NCI-H128 (cell line): ENCODE data around the gene MEX3D.
"Not testable (repeated sequence)": the region's sequence is repeated elsewhere in the genome, so short reads cannot be mapped to it uniquely, and the experiment has no call there.

Experiments
- DNase-seq: peaks from one replicate; lab custom pipeline; 2025; ENCODE audit not compliant: unreplicated experiment; lab: John Stamatoyannopoulos, UW

MEX3D gene

DNA sequence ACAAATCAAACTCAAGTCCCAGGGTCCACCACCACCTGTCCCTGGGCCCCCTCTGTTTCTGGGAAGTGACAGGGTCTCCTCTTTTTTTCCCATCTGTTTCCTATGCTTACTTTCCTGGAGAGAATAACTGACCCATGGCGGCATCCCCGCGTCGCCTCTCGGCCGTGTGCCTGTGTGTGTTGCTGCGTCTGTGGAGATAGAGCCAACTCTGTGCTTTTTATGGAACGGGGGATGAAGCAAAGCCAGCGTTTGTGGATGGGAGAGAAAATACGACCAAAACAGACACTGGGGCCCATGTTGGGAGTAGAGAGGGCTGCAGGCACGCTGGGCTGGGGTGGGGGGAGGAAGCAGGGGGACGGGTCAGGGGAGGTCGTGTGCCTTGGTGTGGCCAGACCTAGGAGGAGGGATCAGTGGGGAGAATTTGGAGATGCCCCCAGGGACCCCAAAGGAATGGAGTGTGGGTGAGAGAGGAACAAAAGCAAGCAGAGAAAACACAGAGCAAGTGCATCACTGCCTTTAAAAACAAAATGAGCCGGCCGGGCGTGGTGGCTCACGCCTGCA, 27.7 kb downstream of the MEX3D start:
- DNase-seq = no peak

DNA sequence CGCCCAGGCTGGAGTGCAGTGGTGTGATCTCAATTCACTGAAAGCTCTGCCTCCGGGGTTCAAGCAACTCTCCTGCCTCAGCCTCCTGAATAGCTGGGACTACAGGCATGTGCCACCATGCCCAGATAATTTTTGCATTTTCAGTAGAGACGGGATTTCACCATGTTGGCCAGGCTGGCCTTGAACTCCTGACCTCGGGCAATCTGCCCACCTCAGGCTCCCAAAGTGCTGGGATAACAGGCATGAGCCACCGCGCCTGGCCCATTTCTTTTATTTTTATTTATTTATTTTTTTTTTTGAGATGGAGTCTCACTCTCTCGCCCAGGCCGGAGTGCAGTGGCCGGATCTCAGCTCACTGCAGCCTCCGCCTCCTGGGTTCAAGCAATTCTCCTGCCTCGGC, 28.4 kb downstream of the MEX3D start:
- not testable (repeated sequence) for DNase-seq

DNA sequence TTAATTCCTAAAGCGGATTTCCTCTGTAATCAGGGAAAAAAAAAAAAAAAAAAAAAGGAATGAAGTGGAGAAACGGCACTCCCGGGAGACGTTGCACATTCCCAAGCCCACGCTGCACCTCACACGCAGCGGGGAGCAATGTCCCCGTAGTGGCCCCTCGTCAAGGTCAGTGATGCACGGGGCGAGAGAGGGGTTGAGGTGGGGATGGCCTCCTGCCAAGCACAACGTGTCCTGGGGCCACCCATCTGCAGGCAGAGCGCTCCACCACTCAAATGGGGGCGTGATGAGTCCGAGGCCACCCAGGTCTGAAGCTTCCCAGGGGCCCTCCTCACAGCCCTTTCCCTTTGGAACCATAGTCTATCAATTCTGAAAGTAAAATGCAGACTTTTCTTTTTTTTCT, 29.1 kb downstream of the MEX3D start:
- no peak for DNase-seq

DNA sequence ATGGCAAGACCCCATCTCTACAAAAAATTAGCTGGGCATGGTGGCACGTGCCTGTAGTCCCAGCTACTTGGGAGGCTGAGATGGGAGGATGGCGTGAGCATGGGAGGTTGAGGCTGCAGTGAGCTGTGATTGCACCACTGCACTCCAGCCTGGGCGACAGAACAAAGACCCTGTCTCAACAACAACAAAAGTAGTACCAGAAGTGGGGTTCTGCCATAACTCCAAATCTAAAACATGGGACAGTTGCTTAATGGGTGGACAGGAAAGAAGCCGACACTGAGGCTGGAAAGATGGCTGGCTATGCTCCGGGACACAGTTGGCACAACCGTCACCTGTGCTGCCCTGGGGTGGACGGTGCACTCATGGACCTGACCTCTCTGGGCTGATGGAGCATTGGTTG, 32.4 kb downstream of the MEX3D start:
- DNase-seq = not testable (repeated sequence)

DNA sequence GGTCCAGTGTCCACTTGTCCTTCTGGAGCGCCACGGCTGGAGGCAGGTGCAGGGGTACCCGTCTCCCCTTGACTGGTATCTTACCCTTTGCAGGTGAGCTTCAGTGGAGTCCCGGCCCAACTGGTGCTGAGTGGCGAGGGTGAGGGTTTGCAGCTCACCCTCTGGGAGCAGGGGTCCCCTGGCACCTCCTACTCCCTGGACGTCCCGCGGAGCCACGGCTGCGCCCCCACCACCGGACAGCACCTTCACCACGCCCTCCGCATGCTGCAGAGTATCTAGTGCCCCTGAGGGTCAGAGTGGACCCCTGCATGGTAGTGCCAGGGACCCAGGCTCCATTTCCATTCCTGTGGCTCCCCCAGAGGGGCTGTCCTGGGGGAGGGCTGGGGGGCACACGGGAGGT, 33.2 kb downstream of the MEX3D start:
- DNase-seq = no peak

DNA sequence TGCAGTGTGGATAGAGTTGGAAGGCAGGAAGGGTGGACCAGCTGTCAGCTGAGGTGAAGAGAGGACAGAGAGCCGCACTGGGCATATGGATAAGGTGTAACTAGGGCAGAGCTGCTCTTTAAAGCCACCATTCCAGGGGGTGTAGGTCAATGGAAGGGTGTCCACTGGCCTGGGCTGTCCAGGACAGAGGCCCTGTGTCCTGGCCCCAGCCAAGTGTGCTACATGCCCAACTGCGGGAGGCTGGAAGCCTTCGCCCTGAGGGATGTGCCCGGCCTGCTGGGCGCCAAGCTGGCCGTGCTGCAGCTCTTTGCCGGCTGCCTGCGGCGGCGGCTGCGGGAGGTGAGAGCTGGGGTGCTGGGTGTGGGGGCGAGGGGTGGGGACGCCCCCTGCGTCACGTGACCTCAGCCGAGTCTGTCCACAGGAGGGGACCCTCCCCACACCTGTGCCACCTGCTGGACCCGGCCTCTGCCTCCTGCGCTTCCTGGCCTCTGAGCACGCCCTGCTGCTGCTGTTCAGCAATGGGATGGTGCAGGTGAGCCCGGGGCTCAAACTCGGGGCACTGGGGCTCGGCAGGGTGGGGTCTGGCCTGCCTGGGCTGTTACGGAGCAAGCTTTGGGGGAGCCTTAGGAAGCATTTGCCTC, 34.5 kb downstream of the MEX3D start:
- no peak for DNase-seq

DNA sequence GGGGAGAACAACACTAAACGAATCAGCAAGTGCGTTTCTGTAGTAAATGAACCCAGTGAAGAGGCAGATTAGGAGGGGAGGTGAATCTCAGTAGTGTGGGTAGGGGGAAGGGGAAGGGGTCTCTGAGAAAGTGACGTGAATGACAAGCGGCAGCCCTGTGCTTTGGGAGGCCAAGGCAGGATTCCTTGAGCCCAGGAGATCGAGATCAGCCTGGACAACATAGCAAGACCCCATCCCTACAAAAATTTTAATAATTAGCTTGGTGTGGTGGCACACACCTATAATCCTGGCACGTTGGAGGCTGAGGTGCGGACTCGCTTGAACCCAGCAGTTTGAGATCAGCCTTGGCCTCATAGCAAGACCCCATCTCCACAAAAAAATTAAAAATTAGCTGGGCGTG, 36.1 kb downstream of the MEX3D start:
- no peak for DNase-seq

DNA sequence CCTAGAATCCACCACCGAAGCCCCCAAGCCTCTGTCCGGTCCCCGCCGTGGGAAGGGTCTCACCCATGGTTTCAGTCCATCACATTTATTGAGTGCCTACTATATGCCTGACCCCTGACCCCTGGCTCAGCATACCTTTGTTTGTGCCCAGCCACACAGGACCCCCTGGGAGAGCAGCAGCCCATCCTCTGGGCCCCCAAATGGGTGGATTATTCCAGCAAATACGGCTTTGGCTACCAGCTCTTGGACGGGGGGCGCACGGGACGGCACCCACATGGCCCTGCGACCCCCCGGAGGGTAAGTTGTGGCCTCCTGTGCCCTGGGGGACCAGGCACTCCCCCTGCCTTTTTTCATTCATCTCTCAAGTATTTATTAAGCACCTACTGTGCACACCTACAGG, 36.5 kb downstream of the MEX3D start:
- no peak for DNase-seq

DNA sequence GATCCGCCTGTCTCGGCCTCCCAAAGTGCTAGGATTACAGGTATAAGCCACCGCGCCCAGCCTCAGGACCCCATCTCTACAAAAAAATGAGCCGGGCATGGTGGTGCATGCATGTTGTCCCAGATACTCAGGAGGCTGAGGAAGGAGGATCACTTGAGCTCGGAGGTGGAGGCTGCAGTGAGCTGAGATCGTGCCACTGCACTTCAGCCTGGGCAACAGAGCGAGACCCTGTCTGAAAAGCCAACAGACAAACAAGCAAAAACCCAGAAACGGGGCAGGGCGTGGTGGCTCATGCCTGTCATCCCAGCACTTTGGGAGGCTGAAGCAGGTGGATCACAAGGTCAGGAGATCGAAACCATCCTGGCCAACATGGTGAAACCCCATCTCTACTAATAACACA, 37.3 kb downstream of the MEX3D start:
- not testable (repeated sequence) for DNase-seq

DNA sequence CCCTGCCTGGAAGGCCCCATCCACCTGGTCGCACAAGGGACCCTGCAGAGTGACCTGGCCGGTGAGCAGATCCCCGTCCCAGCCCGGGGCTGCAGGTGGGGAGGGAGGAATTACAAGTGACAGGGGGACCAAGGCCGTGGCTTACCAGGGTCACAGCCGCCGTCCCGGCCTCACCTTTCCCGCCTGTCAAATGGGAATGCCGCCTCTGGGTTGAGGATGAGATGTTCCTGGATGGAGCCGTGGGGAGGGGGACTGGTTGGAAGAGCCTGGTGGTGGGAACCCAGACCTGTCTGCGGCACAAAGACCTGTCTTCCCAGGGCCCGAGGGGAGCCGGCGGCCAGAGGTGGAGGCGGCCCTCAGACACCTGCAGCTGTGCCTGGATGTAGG, 38.7 kb downstream of the MEX3D start:
- no peak for DNase-seq

DNA sequence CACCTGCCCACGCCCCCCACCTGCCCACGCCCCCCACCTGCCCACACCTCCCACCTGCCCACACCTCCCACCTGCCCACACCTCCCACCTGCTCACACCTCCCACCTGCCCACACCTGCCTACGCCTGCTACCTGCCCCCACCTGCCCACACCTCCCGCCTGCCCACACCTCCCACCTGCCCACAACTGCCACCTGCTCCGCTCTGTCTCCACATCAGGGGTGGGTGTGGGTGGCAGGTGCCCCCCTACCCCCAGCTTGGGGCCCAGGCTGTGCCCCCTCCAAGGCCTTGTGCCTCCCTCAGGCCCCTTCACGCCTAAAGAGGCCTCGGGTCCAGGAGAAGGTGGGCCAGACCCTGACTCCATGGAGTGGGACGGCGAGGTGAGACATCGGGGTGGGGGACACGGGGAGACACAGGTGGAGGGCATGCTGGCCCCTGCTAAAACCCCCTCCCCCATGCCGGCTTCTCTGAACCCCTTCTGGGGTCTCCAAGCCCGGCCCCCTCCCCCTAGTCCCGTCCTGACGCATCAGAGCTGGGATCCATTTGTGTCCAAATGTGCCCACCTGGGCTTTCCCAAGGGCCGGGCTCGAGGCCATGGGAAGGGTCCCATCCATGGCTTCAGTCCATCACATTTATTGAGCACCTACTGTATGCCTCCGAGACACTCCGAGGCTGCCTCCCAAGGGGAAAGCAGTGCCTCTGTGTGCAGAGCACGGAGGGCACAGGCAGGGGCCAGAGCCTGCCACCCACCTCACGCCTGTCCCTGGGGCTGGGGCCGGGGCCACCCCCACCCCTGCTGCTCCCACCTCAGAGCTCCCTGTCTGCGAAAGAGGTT, 39.3 kb downstream of the MEX3D start:
- no peak for DNase-seq

DNA sequence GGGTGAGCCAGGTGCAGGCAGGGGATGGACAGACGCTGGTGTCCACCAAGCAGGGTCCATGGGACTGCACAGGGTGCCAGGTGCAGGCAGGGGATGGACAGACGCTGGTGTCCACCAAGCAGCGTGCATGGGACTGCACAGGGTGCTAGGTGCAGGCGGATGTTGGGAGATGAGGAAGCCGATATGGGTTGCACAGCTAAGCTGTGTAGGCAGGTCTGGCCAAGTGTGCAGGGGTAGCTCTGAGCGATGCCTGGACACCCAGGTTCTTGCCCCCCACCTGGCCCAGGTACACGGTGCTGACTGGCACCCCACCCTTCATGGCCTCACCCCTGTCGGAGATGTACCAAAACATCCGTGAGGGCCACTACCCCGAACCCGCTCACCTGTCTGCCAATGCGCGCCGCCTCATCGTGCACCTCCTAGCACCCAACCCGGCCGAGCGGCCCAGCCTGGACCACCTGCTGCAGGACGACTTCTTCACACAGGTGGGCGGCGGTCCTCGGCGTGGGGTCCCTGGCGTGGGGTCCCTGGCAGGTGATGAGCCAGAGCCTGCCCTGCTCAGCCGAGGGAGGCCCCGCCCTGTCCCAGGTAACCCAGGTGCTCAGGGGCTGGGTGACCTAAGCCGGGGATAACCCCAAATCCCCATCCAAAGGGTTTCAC, 40.3 kb downstream of the MEX3D start:
- DNase-seq = no peak

DNA sequence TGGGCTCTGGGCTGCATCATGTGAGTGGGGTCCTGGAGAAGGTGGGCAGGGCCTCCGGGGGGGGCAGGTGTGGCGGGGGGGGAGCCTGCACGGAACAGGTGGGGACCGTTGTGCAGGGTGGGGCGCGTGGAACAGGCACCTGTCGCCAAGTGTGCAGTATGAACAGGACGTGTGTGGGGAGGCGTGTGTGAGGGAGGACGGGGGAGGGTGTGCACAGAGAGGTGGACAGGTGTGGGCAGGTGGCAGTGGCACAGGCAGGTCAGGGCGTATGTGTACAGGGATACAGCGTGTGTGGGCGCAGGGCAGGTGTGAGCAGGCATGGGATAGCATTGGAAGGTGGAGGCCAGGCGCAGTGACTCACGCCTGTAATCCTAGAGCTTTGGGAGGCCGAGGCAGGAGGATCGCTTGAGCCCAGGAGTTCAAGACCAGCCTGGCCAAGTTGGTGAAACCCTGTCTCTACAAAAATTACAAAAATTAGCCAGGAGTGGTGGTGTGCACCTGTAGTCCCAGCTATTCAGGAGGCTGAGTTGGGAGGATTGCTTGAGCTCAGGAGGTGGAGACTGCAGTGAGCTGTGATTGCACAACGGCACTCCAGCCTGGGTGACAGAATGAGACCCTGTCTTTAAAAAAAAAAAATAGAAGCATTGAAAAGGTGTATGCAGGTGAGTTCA, 41.0 kb downstream of the MEX3D start:
- no peak for DNase-seq

DNA sequence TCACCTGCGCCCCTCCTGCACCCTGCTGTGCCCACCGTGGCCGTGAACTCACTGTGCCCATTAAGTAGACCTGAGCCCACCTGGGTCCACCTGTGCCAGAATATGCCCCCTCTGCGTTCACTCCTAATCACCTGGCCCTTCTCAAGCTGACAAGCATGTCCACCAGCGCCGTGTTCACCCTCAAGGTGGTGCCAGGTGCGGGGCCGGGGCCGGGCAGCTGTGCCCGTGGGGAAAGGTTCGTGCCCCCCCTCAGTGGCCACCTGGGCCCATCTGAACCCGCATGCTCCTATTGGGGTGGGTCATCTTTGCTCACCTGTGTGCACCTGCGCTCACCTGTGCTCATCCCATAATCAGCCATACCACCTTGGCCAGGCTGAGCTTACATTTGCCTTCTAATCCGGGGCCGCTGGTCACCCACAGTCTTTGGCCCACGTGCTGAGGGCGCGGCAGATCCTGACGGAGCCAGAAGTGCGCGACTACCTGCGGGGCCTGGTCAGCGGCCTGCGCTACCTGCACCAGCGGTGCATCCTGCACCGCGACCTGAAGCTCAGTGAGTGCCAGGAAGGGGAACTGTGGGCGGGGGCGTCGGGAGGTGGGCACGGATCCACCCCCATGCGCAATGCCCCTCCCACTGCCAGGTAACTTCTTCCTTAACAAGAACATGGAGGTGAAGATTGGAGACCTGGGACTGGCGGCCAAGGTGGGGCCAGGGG, 41.9 kb downstream of the MEX3D start:
- DNase-seq = no peak

DNA sequence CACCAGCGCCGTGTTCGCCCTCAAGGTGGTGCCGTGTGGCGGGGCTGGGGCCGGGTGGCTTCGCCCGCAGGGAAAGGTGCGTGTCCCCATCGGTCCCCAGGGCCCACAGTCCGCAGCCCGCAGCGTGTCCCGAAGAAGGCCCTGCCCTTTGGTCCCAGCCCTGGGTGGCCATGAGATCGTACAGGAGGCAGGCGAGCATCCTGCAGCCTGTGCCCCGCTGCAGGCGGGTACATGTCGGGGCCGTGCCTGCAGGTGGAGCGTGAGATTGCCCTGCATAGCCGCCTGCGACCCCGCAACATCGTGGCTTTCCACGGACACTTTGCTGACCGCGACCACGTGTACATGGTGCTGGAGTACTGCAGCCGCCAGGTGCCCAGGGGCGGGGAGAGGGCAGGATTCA, 42.8 kb downstream of the MEX3D start:
- no peak for DNase-seq

DNA sequence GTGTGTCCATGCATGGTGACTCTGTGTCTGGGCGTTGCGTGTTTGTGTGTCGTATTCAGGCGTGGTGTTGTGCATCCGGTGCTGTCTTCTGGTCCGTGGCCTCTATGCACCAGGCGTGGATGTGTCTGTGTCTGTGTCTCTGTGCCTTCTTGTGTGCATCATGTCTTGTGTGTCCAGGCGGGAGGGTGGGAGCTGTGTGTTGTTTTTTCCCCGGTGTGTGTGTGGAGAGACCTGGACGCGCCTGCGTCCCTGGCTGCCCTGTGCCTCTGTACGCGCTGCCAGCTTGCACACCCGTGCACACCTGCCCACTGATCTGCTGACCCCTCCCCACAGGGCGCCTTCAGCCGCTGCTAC, 43.2 kb downstream of the MEX3D start:
- no peak for DNase-seq

DNA sequence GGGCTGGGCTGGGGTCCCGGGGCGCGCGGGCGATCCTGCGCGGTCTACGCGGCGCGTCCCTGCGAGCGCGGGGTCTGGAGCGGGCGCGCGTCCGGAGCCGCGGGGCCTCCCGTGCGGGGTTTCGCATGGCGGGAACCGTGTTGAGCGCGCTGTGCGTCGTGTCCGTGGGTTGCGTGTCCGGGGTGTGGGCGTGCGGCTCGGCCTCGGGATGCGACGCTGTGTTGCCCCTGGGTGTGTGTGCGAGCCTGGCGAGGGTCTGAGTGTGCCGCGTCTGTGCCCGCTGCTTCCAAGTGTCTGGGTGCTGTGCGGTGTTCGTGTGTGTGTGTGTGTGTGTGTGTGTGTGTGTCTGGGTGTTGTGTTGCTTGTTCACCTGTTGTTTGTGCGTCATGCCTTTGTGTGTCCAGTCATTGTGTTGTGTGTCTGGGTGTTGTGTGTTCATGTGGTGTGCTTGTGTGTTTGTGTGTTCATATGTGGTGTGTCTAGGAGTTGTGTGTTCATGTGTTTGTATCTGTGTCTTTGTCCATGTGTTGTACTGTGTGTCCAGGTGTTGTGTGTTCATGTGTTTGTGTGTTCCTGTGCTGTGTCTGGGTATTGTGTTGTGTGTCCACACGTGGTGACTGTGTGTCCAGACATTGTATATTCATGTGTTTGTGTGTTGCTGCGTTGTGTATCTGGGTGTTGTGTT, 43.7 kb downstream of the MEX3D start:
- DNase-seq = no peak

DNA sequence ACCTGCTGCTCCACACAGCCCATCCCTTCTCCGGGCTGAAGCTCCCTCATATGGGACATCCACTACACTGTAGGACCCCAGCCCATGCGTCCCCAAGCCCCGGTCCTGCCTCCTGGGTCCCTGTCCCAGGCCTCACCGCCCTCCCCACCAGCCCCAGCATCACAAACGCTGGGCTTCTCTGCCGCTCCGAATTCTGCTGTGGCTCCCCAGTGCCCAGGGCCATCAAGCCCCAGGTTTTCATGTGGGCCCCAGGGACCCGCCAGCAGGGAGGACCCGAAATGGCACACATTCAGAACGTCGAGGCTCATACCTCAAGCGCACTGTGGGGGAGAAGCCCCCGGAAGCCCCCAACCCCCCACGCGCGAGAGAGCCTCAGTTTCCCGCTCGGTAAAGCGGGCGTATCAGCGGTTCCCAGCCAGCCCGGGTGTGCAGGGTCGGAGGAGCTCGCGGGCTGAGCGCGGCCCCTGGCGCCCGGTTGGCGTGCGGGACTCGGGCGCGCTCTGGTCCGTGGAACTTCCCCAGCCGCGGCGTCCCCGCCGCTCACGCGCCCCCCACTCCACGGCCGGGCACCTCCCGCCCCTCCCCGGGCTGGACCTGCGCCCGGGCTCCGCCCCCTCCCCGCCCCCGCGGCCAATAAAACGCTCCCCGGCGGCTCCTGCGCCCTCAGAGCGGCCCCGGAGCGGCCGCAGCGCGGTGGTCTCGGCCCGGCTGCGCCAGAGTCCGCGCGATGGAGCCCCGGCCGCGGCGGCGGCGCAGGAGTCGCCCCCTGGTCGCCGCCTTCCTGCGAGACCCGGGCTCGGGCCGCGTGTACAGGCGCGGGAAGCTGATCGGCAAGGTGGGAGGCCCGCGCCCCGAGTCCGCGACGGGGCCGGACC, 44.5 kb downstream of the MEX3D start, which contains the start of gene PLK5:
TSS of gene PLK5 (plus strand) at position 666 of the 875 bp plus-strand sequence. CDS start 2,920 bp downstream, outside the sequence.
- DNase-seq = no peak

DNA sequence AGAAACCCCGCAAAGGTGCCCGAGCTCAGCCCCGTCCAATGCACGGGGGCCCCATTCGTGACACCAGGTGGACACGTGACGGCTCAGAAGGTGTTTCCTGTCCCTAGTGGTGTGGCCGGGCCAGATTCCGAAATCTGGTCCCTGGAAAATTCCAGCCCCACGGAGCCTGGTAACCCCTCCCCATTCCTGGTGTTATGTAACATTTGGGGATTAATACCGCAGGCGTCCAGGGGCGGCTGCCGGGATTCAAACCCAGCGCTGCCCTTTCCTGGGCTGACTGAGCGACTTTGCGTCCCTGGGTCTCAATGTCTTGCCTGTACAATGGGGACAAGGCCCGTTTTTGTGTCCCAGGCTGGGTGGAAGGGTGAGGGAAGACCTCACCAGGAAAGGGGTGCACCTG, 45.3 kb downstream of the MEX3D start:
- DNase-seq = no peak
